HEK293 (cell line): ENCODE results near the gene ZNF654.

Experiments
- FEZF1 ChIP-seq: fragments of 450-650 bp; formaldehyde crosslinking; IDR thresholded peaks from 2 replicates; pipeline ENCODE4 v1.5.1; 2016; ENCODE audit warnings: missing biosample characterization, missing genetic modification characterization
- GLI4 ChIP-seq: fragments of 450-650 bp; formaldehyde crosslinking; IDR thresholded peaks from 2 replicates; pipeline ENCODE4 v1.5.1; 2016; ENCODE audit warnings: missing biosample characterization, missing genetic modification characterization
- GLIS1 ChIP-seq: fragments of 450-650 bp; formaldehyde crosslinking; IDR thresholded peaks from 2 replicates; pipeline ENCODE4 v1.5.1; 2016; ENCODE audit warnings: missing biosample characterization, missing genetic modification characterization
- KLF10 ChIP-seq: fragments of 450-650 bp; IDR thresholded peaks from 2 replicates; pipeline ENCODE4 v1.5.1; 2018; ENCODE audit warnings: missing biosample characterization, mild to moderate bottlenecking, missing genetic modification characterization
- KLF16 ChIP-seq: fragments of 450-650 bp; formaldehyde crosslinking; IDR thresholded peaks from 2 replicates; pipeline ENCODE4 v1.5.1; 2017; ENCODE audit warnings: missing biosample characterization, missing genetic modification characterization
- KLF7 ChIP-seq: fragments of 450-650 bp; formaldehyde crosslinking; IDR thresholded peaks from 2 replicates; pipeline ENCODE4 v1.5.1; 2016; ENCODE audit warnings: missing biosample characterization, missing genetic modification characterization, borderline replicate concordance
- MEIS1 ChIP-seq: sonication (generic); formaldehyde crosslinking; IDR thresholded peaks from 2 replicates; pipeline ENCODE4 v1.8.1; 2022; ENCODE audit warnings: missing genetic modification reagents, mild to moderate bottlenecking, borderline replicate concordance
- OVOL3 ChIP-seq: fragments of 450-650 bp; formaldehyde crosslinking; IDR thresholded peaks from 2 replicates; pipeline ENCODE4 v1.5.1; 2016; ENCODE audit warnings: missing biosample characterization, missing genetic modification characterization
- SETDB1 ChIP-seq: IDR thresholded peaks from one replicate; pipeline ENCODE4 v1.6.1; 2017; ENCODE audit warnings: mild to moderate bottlenecking, low read length, moderate library complexity, mixed read lengths; ENCODE audit not compliant: insufficient read length
- SP2 ChIP-seq: fragments of 450-650 bp; formaldehyde crosslinking; IDR thresholded peaks from 2 replicates; pipeline ENCODE4 v1.5.1; 2016; ENCODE audit warnings: missing biosample characterization, missing genetic modification characterization
- SP3 ChIP-seq: fragments of 450-650 bp; formaldehyde crosslinking; IDR thresholded peaks from 2 replicates; pipeline ENCODE4 v1.5.1; 2016; ENCODE audit warnings: missing biosample characterization, missing genetic modification characterization
- YY2 ChIP-seq: fragments of 450-650 bp; formaldehyde crosslinking; IDR thresholded peaks from 2 replicates; pipeline ENCODE4 v1.5.1; 2016; ENCODE audit warnings: missing biosample characterization, missing genetic modification characterization
- ZBTB20 ChIP-seq: fragments of 450-650 bp; formaldehyde crosslinking; IDR thresholded peaks from 2 replicates; pipeline ENCODE4 v1.5.1; 2016; ENCODE audit warnings: missing biosample characterization, missing genetic modification characterization
- ZBTB48 ChIP-seq: fragments of 450-650 bp; formaldehyde crosslinking; IDR thresholded peaks from 2 replicates; pipeline ENCODE4 v1.5.1; 2016; ENCODE audit warnings: missing biosample characterization, missing genetic modification characterization
- ZNF2 ChIP-seq: fragments of 450-650 bp; formaldehyde crosslinking; IDR thresholded peaks from 2 replicates; pipeline ENCODE4 v1.5.1; 2016; ENCODE audit warnings: missing biosample characterization, missing genetic modification characterization
- ZNF24 ChIP-seq: fragments of 450-650 bp; formaldehyde crosslinking; IDR thresholded peaks from 2 replicates; pipeline ENCODE4 v1.5.1; 2016; ENCODE audit warnings: missing biosample characterization, missing genetic modification characterization
- ZNF292 ChIP-seq: fragments of 450-650 bp; formaldehyde crosslinking; IDR thresholded peaks from 2 replicates; pipeline ENCODE4 v1.5.1; 2016; ENCODE audit warnings: low read depth, missing biosample characterization, missing genetic modification characterization, borderline replicate concordance
- ZNF335 ChIP-seq: fragments of 450-650 bp; formaldehyde crosslinking; conservative IDR thresholded peaks from 2 replicates; pipeline ENCODE4 v1.5.1; 2016; ENCODE audit warnings: missing biosample characterization, missing genetic modification characterization
- ZNF354C ChIP-seq: fragments of 450-650 bp; formaldehyde crosslinking; IDR thresholded peaks from 2 replicates; pipeline ENCODE4 v1.5.1; 2016; ENCODE audit warnings: missing biosample characterization, missing genetic modification characterization, low read depth, borderline replicate concordance
- ZNF366 ChIP-seq: fragments of 450-650 bp; formaldehyde crosslinking; conservative IDR thresholded peaks from 2 replicates; pipeline ENCODE4 v1.5.1; 2016; ENCODE audit warnings: missing biosample characterization, missing genetic modification characterization
- ZNF473 ChIP-seq: fragments of 450-650 bp; formaldehyde crosslinking; IDR thresholded peaks from 2 replicates; pipeline ENCODE4 v1.5.1; 2017; ENCODE audit warnings: missing biosample characterization, missing genetic modification characterization
- ZNF510 ChIP-seq: fragments of 450-650 bp; formaldehyde crosslinking; IDR thresholded peaks from 2 replicates; pipeline ENCODE4 v1.5.1; 2018; ENCODE audit warnings: mild to moderate bottlenecking, missing genetic modification characterization, missing biosample characterization; ENCODE audit not compliant: insufficient replicate concordance
- ZNF514 ChIP-seq: fragments of 450-650 bp; formaldehyde crosslinking; IDR thresholded peaks from 2 replicates; pipeline ENCODE4 v1.5.1; 2016; ENCODE audit warnings: missing biosample characterization, missing genetic modification characterization
- ZNF521 ChIP-seq: fragments of 450-650 bp; formaldehyde crosslinking; IDR thresholded peaks from 2 replicates; pipeline ENCODE4 v1.5.1; 2017; ENCODE audit warnings: missing biosample characterization, mild to moderate bottlenecking, missing genetic modification characterization
- ZNF561 ChIP-seq: fragments of 450-650 bp; IDR thresholded peaks from 2 replicates; pipeline ENCODE4 v1.5.1; 2018; ENCODE audit warnings: missing biosample characterization, missing genetic modification characterization, borderline replicate concordance
- ZNF600 ChIP-seq: fragments of 450-650 bp; formaldehyde crosslinking; IDR thresholded peaks from 2 replicates; pipeline ENCODE4 v1.5.1; 2016; ENCODE audit warnings: missing biosample characterization, missing genetic modification characterization
- ZNF610 ChIP-seq: fragments of 450-650 bp; formaldehyde crosslinking; IDR thresholded peaks from 2 replicates; pipeline ENCODE4 v1.5.1; 2016; ENCODE audit warnings: missing biosample characterization, missing genetic modification characterization, borderline replicate concordance
- ZNF629 ChIP-seq: fragments of 450-650 bp; formaldehyde crosslinking; IDR thresholded peaks from 2 replicates; pipeline ENCODE4 v1.5.1; 2017; ENCODE audit warnings: missing biosample characterization, missing genetic modification characterization
- ZNF660 ChIP-seq: fragments of 450-650 bp; IDR thresholded peaks from 2 replicates; pipeline ENCODE4 v1.5.1; 2018; ENCODE audit warnings: missing biosample characterization, mild to moderate bottlenecking, missing genetic modification characterization
- ZNF76 ChIP-seq: fragments of 450-650 bp; formaldehyde crosslinking; IDR thresholded peaks from 2 replicates; pipeline ENCODE4; 2016; ENCODE audit warnings: low read depth, missing biosample characterization, missing genetic modification characterization, borderline replicate concordance
- ZNF837 ChIP-seq: fragments of 450-650 bp; formaldehyde crosslinking; IDR thresholded peaks from 2 replicates; pipeline ENCODE4 v1.5.1; 2016; ENCODE audit warnings: missing biosample characterization, missing genetic modification characterization
- TF ChIP-seq, protein P1 (sequence below): fragments of 450-650 bp; formaldehyde crosslinking; IDR thresholded peaks from 2 replicates; pipeline ENCODE4 v1.5.1; 2016; ENCODE audit warnings: missing biosample characterization, missing genetic modification characterization
- TF ChIP-seq, protein P2 (sequence below): sonication (generic); formaldehyde crosslinking; IDR thresholded peaks from 2 replicates; pipeline ENCODE4 v1.8.1; 2022; ENCODE audit warnings: mild to moderate bottlenecking, moderate library complexity, missing genetic modification reagents
- TF ChIP-seq, protein P3 (sequence below): fragments of 450-650 bp; formaldehyde crosslinking; IDR thresholded peaks from 2 replicates; pipeline ENCODE4 v1.5.1; 2016; ENCODE audit warnings: missing biosample characterization, missing genetic modification characterization
- TF ChIP-seq, protein P4 (sequence below): fragments of 450-650 bp; formaldehyde crosslinking; IDR thresholded peaks from 2 replicates; pipeline ENCODE4 v1.5.1; 2016; ENCODE audit warnings: missing biosample characterization, missing genetic modification characterization

ZNF654 gene

DNA sequence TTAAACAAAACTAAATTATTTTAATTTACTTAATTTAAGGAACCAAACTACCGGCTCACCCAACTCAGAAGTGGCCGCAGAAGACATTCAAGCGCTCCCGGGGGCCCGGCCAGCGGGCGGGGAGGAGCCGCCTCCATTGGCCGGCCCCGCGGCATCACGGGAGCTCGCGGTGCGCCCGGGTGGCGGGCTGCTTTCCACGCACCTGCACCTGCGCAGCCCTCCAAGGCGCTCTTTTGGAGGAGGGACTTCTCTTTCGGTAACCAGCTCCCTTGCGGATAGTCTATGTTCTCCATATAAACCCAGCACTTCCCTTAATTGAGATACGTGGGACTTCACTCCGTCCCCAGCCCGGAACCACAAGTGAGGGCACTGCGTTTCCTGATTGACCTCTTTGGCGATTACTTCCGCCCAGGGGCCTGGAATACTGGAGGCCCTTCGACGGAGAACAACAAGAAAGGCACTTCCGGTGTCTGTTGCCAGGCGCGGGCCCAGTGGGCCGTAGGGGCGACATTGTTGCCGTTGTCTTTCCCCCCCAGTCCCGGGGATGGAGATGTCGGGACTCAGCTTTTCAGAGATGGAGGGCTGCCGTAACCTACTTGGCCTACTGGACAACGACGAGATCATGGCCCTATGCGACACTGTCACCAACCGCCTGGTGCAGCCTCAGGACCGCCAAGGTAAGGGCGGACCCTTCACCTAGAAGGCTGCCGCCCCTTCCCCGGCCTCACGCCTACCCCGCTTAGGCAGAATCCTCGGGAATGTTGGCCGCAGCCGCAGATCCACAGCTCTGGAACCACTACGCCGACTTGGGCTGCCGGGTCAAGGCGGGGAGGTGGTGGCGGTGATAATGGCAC lies 90.7 kb downstream of the ZNF654 start, which contains the start of gene C3orf38 (continued):
- peak; percentile 55; the same call in 1 of the 2 replicates for TF ChIP-seq KLF10 (tag by site-specific recombination)
- TF ChIP-seq ZNF510 (tag by site-specific recombination) = peak; percentile 23
- TF ChIP-seq, protein P1, sequence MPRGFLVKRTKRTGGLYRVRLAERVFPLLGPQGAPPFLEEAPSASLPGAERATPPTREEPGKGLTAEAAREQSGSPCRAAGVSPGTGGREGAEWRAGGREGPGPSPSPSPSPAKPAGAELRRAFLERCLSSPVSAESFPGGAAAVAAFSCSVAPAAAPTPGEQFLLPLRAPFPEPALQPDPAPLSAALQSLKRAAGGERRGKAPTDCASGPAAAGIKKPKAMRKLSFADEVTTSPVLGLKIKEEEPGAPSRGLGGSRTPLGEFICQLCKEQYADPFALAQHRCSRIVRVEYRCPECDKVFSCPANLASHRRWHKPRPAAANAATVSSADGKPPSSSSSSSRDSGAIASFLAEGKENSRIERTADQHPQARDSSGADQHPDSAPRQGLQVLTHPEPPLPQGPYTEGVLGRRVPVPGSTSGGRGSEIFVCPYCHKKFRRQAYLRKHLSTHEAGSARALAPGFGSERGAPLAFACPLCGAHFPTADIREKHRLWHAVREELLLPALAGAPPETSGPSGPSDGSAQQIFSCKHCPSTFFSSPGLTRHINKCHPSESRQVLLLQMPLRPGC (tag by site-specific recombination) = peak; percentile 35; the same call in 1 of the 2 replicates
- TF ChIP-seq KLF16 (tag by site-specific recombination) = peak; percentile 71
- peak; percentile 50 for TF ChIP-seq SP3 (tag by site-specific recombination)
- peak; percentile 94 for TF ChIP-seq ZNF561 (tag by site-specific recombination)
- no peak for TF ChIP-seq SETDB1
- TF ChIP-seq, protein P2, sequence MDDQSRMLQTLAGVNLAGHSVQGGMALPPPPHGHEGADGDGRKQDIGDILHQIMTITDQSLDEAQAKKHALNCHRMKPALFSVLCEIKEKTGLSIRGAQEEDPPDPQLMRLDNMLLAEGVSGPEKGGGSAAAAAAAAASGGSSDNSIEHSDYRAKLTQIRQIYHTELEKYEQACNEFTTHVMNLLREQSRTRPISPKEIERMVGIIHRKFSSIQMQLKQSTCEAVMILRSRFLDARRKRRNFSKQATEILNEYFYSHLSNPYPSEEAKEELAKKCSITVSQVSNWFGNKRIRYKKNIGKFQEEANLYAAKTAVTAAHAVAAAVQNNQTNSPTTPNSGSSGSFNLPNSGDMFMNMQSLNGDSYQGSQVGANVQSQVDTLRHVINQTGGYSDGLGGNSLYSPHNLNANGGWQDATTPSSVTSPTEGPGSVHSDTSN = no peak
- TF ChIP-seq, protein P3, sequence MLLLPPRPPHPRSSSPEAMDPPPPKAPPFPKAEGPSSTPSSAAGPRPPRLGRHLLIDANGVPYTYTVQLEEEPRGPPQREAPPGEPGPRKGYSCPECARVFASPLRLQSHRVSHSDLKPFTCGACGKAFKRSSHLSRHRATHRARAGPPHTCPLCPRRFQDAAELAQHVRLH (tag by site-specific recombination) = peak; percentile 86
- no peak for TF ChIP-seq ZNF521 (tag by site-specific recombination)
- TF ChIP-seq ZBTB20 (tag by site-specific recombination) = peak; percentile 97
- TF ChIP-seq ZBTB48 (tag by site-specific recombination) = peak; percentile 47; the same call in 1 of the 2 replicates
- no peak for TF ChIP-seq ZNF354C (tag by site-specific recombination)
- TF ChIP-seq ZNF76 (tag by site-specific recombination) = peak; percentile 89
- TF ChIP-seq ZNF660 (tag by site-specific recombination) = peak; percentile 74; the same call in 1 of the 2 replicates
- TF ChIP-seq KLF7 (tag by site-specific recombination) = 0 out of 2 replicates have a peak, but pooled peaks have one; percentile 37
- TF ChIP-seq ZNF335 (tag by site-specific recombination) = peak; percentile 82
- peak; percentile 74 for TF ChIP-seq SP2 (tag by site-specific recombination)
- peak; percentile 40; the same call in 1 of the 2 replicates for TF ChIP-seq ZNF366 (tag by site-specific recombination)
- no peak for TF ChIP-seq ZNF473 (tag by site-specific recombination)
- no peak for TF ChIP-seq ZNF292
- peak; percentile 64; the same call in 1 of the 2 replicates for TF ChIP-seq ZNF2
- TF ChIP-seq GLIS1 = peak; percentile 12; the same call in 1 of the 2 replicates
- peak; percentile 70; the same call in 1 of the 2 replicates for TF ChIP-seq ZNF610 (tag by site-specific recombination)
- no peak for TF ChIP-seq ZNF514
- no peak for TF ChIP-seq MEIS1
- 0 out of 2 replicates have a peak, but pooled peaks have one; percentile 30 for TF ChIP-seq ZNF600 (tag by site-specific recombination)
- peak; percentile 39; the same call in 1 of the 2 replicates for TF ChIP-seq FEZF1
- no peak for TF ChIP-seq ZNF837 (tag by site-specific recombination)
- TF ChIP-seq, protein P4, sequence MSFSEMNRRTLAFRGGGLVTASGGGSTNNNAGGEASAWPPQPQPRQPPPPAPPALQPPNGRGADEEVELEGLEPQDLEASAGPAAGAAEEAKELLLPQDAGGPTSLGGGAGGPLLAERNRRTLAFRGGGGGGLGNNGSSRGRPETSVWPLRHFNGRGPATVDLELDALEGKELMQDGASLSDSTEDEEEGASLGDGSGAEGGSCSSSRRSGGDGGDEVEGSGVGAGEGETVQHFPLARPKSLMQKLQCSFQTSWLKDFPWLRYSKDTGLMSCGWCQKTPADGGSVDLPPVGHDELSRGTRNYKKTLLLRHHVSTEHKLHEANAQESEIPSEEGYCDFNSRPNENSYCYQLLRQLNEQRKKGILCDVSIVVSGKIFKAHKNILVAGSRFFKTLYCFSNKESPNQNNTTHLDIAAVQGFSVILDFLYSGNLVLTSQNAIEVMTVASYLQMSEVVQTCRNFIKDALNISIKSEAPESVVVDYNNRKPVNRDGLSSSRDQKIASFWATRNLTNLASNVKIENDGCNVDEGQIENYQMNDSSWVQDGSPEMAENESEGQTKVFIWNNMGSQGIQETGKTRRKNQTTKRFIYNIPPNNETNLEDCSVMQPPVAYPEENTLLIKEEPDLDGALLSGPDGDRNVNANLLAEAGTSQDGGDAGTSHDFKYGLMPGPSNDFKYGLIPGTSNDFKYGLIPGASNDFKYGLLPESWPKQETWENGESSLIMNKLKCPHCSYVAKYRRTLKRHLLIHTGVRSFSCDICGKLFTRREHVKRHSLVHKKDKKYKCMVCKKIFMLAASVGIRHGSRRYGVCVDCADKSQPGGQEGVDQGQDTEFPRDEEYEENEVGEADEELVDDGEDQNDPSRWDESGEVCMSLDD (tag by site-specific recombination) = 0 out of 2 replicates have a peak, but pooled peaks have one; percentile 39
- peak; percentile 54; the same call in 1 of the 2 replicates for TF ChIP-seq GLI4
- TF ChIP-seq OVOL3 (tag by site-specific recombination) = no peak
- peak; percentile 69; the same call in 1 of the 2 replicates for TF ChIP-seq ZNF24 (tag by site-specific recombination)
- peak; percentile 71 for TF ChIP-seq ZNF629
- 0 out of 2 replicates have a peak, but pooled peaks have one; percentile 51 for TF ChIP-seq YY2 (tag by site-specific recombination)
